K562 (cell line): ENCODE measurements around the gene CCL5.

Source experiments
- ATF7 ChIP-seq: fragments of 450-650 bp; IDR thresholded peaks from 2 replicates; pipeline ENCODE4 v1.7.1; 2014; ENCODE audit warnings: mild to moderate bottlenecking, moderate library complexity
- CTCF ChIP-seq, 3 experiments: IDR thresholded peaks in 2 of 3; conservative IDR thresholded peaks in 1 of 3; 2 replicates each; pipeline ENCODE4 v1.5.1; 2011 to 2012; ENCODE audit warnings: low read length in 3 of 3, mild to moderate bottlenecking in 3 of 3, control low read depth in 2 of 3, improper control_type of control experiment in 1 of 3, inconsistent platforms in 1 of 3, low read depth in 1 of 3, mixed read lengths in 1 of 3, moderate library complexity in 1 of 3; ENCODE audit not compliant: insufficient read depth in 2 of 3
- DDX20 ChIP-seq: fragments of 450-650 bp; IDR thresholded peaks from 2 replicates; pipeline ENCODE4 v1.6.1; 2016; ENCODE audit warnings: missing genetic modification characterization, low read depth, mild to moderate bottlenecking, missing compliant biosample characterization, moderate library complexity
- GABPA ChIP-seq: fragments of 200-800 bp; sonication (Bioruptor generic); conservative IDR thresholded peaks from 2 replicates; pipeline ENCODE4 v1.6.1; 2016; ENCODE audit warnings: low read depth, missing genetic modification characterization, missing compliant biosample characterization
- NBN ChIP-seq: fragments of 450-650 bp; IDR thresholded peaks from 2 replicates; pipeline ENCODE4 v1.6.1; 2016; ENCODE audit warnings: low read depth, mild to moderate bottlenecking
- PHB2 ChIP-seq: fragments of 450-650 bp; IDR thresholded peaks from 2 replicates; pipeline ENCODE4 v1.6.1; 2017; ENCODE audit warnings: low read depth
- RFX5 ChIP-seq: IDR thresholded peaks from 2 replicates; pipeline ENCODE4 v1.6.1; 2011; ENCODE audit warnings: low read depth, mild to moderate bottlenecking, improper control_type of control experiment, low read length
- SRSF1 ChIP-seq: fragments of 200-400 bp; formaldehyde crosslinking; IDR thresholded peaks from 2 replicates; pipeline ENCODE4 v1.6.1; 2017; ENCODE audit warnings: mild to moderate bottlenecking, low read depth, low read length, moderate library complexity
- USF2 ChIP-seq: sonication (generic); formaldehyde crosslinking; IDR thresholded peaks from 2 replicates; pipeline ENCODE4 v1.5.0; 2020; ENCODE audit warnings: missing genetic modification reagents
- ZNF407 ChIP-seq: fragments of 450-650 bp; IDR thresholded peaks from 2 replicates; pipeline ENCODE4 v1.6.1; 2016; ENCODE audit warnings: low read depth

DNA sequence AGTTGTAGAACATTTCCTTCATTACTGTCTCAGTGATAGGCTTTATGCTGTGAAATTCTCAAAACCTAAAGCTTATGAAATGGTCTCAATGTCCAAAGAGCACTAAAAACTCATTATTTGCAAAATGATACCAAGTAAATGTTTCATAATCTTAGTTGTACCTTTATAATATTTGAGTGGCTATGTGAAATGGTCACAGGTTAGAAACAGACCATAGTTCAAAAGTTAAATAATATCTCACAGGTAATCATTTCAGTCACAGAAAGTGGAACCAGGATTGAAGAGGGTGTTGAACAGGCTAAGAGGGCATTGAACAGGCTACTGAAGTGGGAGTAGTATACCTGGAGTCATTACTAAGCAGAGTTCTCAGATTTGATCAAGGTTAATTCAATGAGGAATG lies 47.6 kb upstream of the CCL5 start:
- TF ChIP-seq NBN, result no peak
- no peak for TF ChIP-seq SRSF1
- TF ChIP-seq PHB2, result no peak
- TF ChIP-seq ATF7, result no peak
- no peak for TF ChIP-seq CTCF (IDR thresholded peaks at IDR 0.05 in 2 of 3, conservative IDR thresholded peaks at IDR 0.05 in 1 of 3; ENCODE audit: insufficient read depth in 2 of 3, low read depth in 1 of 3, low read length in 3 of 3)
- TF ChIP-seq USF2 (CRISPR knock-in tag), result no peak
- TF ChIP-seq GABPA (tag), result no peak
- TF ChIP-seq ZNF407, result no peak
- TF ChIP-seq DDX20 (tag), result no peak
- TF ChIP-seq RFX5, result no peak
